NOMO-1 treated with DMSO at 0.1 percent for 48 hours (cell line): ENCODE data around the gene SPATA6.
"Not testable (repeated sequence)": the region's sequence is repeated elsewhere in the genome, so short reads cannot be mapped to it uniquely, and the experiment has no call there.

Experiments used
- DNase-seq: peaks from one replicate; lab custom pipeline; 2025; ENCODE audit not compliant: unreplicated experiment; lab: John Stamatoyannopoulos, UW

The SPATA6 gene

GRCh38 chr1:48471691-48472576, at the start of gene SPATA6:
Gene SPATA6 (minus strand): TSS chr1:48472204. CDS start chr1:48472008, 196 bp downstream.
- DNase-seq: peak; percentile 89

GRCh38 chr1:48519896-48520295, 47.9 kb upstream of the SPATA6 start:
- not testable (repeated sequence) for DNase-seq

GRCh38 chr1:48506870-48507269, 34.9 kb upstream of the SPATA6 start:
- no peak for DNase-seq

- DNase-seq: no peak
Measured at GRCh38 chr1:48500541-48501450, 28.8 kb upstream of the SPATA6 start.

- no peak for DNase-seq
Measured at GRCh38 chr1:48499211-48499735, 27.3 kb upstream of the SPATA6 start.

- peak; percentile 60 for DNase-seq
Measured at GRCh38 chr1:48498096-48498791, 26.2 kb upstream of the SPATA6 start.

- no peak for DNase-seq
Measured at GRCh38 chr1:48495911-48496310, 23.9 kb upstream of the SPATA6 start.

- no peak for DNase-seq
Measured at GRCh38 chr1:48495166-48495565, 23.2 kb upstream of the SPATA6 start.

- DNase-seq: no peak
Measured at GRCh38 chr1:48493970-48494769, 22.2 kb upstream of the SPATA6 start.

- peak; percentile 3 for DNase-seq
Measured at GRCh38 chr1:48493041-48493440, 21.0 kb upstream of the SPATA6 start.

GRCh38 chr1:48492392-48492791, 20.4 kb upstream of the SPATA6 start:
- no peak for DNase-seq

GRCh38 chr1:48488721-48489120, 16.7 kb upstream of the SPATA6 start:
- DNase-seq: no peak

GRCh38 chr1:48480504-48480903, 8.5 kb upstream of the SPATA6 start:
- DNase-seq: no peak

GRCh38 chr1:48480023-48480422, 8.0 kb upstream of the SPATA6 start:
- not testable (repeated sequence) for DNase-seq

GRCh38 chr1:48472638-48473037, 634 bp upstream of the SPATA6 start:
- DNase-seq: peak; percentile 21

- DNase-seq: no peak
Measured at GRCh38 chr1:48470950-48471690, 884 bp downstream of the SPATA6 start.

- no peak for DNase-seq
Measured at GRCh38 chr1:48470481-48470855, 1.5 kb downstream of the SPATA6 start.

- peak; percentile 86 for DNase-seq
Measured at GRCh38 chr1:48469616-48470480, 2.2 kb downstream of the SPATA6 start.
